IMR-90 (cell line): ENCODE measurements around the gene CNNM2. TPM values are rescaled to one million over a fixed set of nuclear protein-coding genes. Genes with fewer than 3 reads are reported as not detected.

ENCODE experiments used
- ATAC-seq: fragments of 200-7000 bp; cut with Tn5 transposase; 2 replicates; pipeline ENCODE4 v1.9.1; 2020; ENCODE audit warnings: low read depth, mild to moderate bottlenecking, moderate library complexity
- BruUV-seq: library from RNA; stranded (reverse); fragments of 400-500 nt; replicated peaks from 2 replicates; lab custom pipeline; 2021; lab: Mats Ljungman, UMichigan
- CTCF ChIA-PET: fragments of 300-600 bp; formaldehyde crosslinking; extraction: SDS; loops from one replicate; lab custom pipeline; 2021; ENCODE audit warnings: antibody characterized with exemption; lab: Yijun Ruan, JAX
- POLR2A ChIA-PET: fragments of 300-600 bp; sonication (Branson Sonifier 250); formaldehyde crosslinking; loops from one replicate; lab custom pipeline; 2022; ENCODE audit warnings: antibody characterized with exemption; ENCODE audit not compliant: unreplicated experiment; lab: Charles Lee
- DNase-seq: peaks from one replicate; pipeline ENCODE4 v3.0.0; 2013
- H2AFZ ChIP-seq: replicated peaks from 2 replicates; pipeline ENCODE3; 2013; ENCODE audit warnings: low read length, mild to moderate bottlenecking; ENCODE audit not compliant: poor library complexity
- H2AK5ac ChIP-seq: 2 replicates; pipeline ENCODE4 v1.6.1; 2013; ENCODE audit warnings: low read depth, low read length, inconsistent platforms
- H2AK9ac ChIP-seq: replicated peaks from 2 replicates; pipeline ENCODE3; 2013; ENCODE audit warnings: mild to moderate bottlenecking, low read depth, low read length, moderate library complexity; ENCODE audit not compliant: poor library complexity
- H2BK120ac ChIP-seq: 2 replicates; pipeline ENCODE4 v1.6.1; 2013; ENCODE audit warnings: low read depth, low read length, inconsistent platforms
- H2BK15ac ChIP-seq: 3 replicates; pipeline ENCODE4 v1.6.1; 2013; ENCODE audit warnings: low read depth, low read length, inconsistent platforms
- H2BK20ac ChIP-seq: 2 replicates; pipeline ENCODE4 v1.6.1; 2013; ENCODE audit warnings: low read depth, mild to moderate bottlenecking, inconsistent platforms, low read length, moderate library complexity
- H2BK5ac ChIP-seq: 2 replicates; pipeline ENCODE4 v1.6.1; 2013; ENCODE audit warnings: mild to moderate bottlenecking, low read depth, low read length, inconsistent platforms; ENCODE audit not compliant: poor library complexity, severe bottlenecking
- H3K14ac ChIP-seq: replicated peaks from 2 replicates; pipeline ENCODE4 v1.6.1; 2013; ENCODE audit warnings: low read depth, low read length, inconsistent platforms
- H3K18ac ChIP-seq: 2 replicates; pipeline ENCODE4 v1.6.1; 2013; ENCODE audit warnings: low read depth, low read length, control low read depth
- H3K23ac ChIP-seq: 2 replicates; pipeline ENCODE4 v1.6.1; 2013; ENCODE audit warnings: low read depth, low read length, inconsistent platforms
- H3K27ac ChIP-seq: 2 replicates; pipeline ENCODE4 v1.5.1; 2013; ENCODE audit warnings: mild to moderate bottlenecking, control low read depth, low read length; ENCODE audit not compliant: insufficient read depth
- H3K27me3 ChIP-seq: 2 replicates; pipeline ENCODE4 v1.6.1; 2013; ENCODE audit warnings: low read length; ENCODE audit not compliant: control insufficient read depth, insufficient read depth
- H3K36me3 ChIP-seq: 2 replicates; pipeline ENCODE4 v1.6.1; 2013; ENCODE audit warnings: low read length, mixed read lengths; ENCODE audit not compliant: control insufficient read depth, insufficient read depth
- H3K4ac ChIP-seq: 2 replicates; pipeline ENCODE4 v1.6.1; 2013; ENCODE audit warnings: low read depth, low read length, inconsistent platforms
- H3K4me1 ChIP-seq: 2 replicates; pipeline ENCODE4 v1.6.1; 2013; ENCODE audit warnings: low read length, mixed read lengths; ENCODE audit not compliant: control insufficient read depth, insufficient read depth
- H3K4me2 ChIP-seq: 2 replicates; pipeline ENCODE4 v1.6.1; 2013; ENCODE audit warnings: low read depth, mild to moderate bottlenecking, control low read depth, low read length, moderate library complexity
- H3K4me3 ChIP-seq: 2 replicates; pipeline ENCODE4 v1.5.1; 2013; ENCODE audit warnings: low read depth, mild to moderate bottlenecking, control low read depth, low read length, moderate library complexity; ENCODE audit not compliant: insufficient read depth
- H3K56ac ChIP-seq: 2 replicates; pipeline ENCODE4 v1.6.1; 2013; ENCODE audit warnings: low read length, inconsistent platforms; ENCODE audit not compliant: insufficient read depth; ENCODE audit errors: extremely low read depth
- H3K79me1 ChIP-seq, 2 experiments: 2 replicates each; pipeline ENCODE4 v1.6.1; 2013; ENCODE audit warnings: low read length in 2 of 2, inconsistent platforms in 1 of 2, low read depth in 1 of 2
- H3K9ac ChIP-seq: 2 replicates; pipeline ENCODE4 v1.6.1; 2013; ENCODE audit warnings: low read depth, low read length, control low read depth
- H3K9me1 ChIP-seq: 2 replicates; pipeline ENCODE4 v1.6.1; 2013; ENCODE audit warnings: low read length, inconsistent platforms; ENCODE audit not compliant: insufficient read depth
- H3K9me3 ChIP-seq: 2 replicates; pipeline ENCODE4 v1.6.1; 2013; ENCODE audit warnings: low read length; ENCODE audit not compliant: control insufficient read depth, insufficient read depth
- H4K20me1 ChIP-seq: 2 replicates; pipeline ENCODE4 v1.6.1; 2013; ENCODE audit warnings: low read length, inconsistent platforms; ENCODE audit not compliant: insufficient read depth
- H4K5ac ChIP-seq: 2 replicates; pipeline ENCODE4 v1.6.1; 2013; ENCODE audit warnings: mild to moderate bottlenecking, low read depth, low read length, control low read depth
- H4K8ac ChIP-seq, 2 experiments: 2 replicates each; pipeline ENCODE4 v1.6.1; 2013; ENCODE audit warnings: low read depth in 2 of 2, low read length in 2 of 2, control low read depth in 1 of 2, inconsistent platforms in 1 of 2
- H4K91ac ChIP-seq: 2 replicates; pipeline ENCODE4 v1.6.1; 2013; ENCODE audit warnings: low read depth, low read length, inconsistent platforms; ENCODE audit not compliant: insufficient read depth
- CHD1 ChIP-seq: IDR thresholded peaks from 2 replicates; pipeline ENCODE4 v1.6.1; 2012; ENCODE audit warnings: low read depth, low read length, improper control_type of control experiment
- ELK1 ChIP-seq: fragments of 150-350 bp; IDR thresholded peaks from 2 replicates; pipeline ENCODE4 v1.6.1; 2016; ENCODE audit warnings: low read depth, mild to moderate bottlenecking, low read length, moderate library complexity, borderline replicate concordance
- MXI1 ChIP-seq: IDR thresholded peaks from 2 replicates; pipeline ENCODE4 v1.6.1; 2012; ENCODE audit warnings: low read depth, mild to moderate bottlenecking, low read length, moderate library complexity, borderline replicate concordance
- RCOR1 ChIP-seq: IDR thresholded peaks from 2 replicates; pipeline ENCODE4 v1.6.1; 2012; ENCODE audit warnings: mild to moderate bottlenecking, low read length, improper control_type of control experiment; ENCODE audit not compliant: insufficient replicate concordance
- SMC3 ChIP-seq: fragments of 150-350 bp; IDR thresholded peaks from 2 replicates; pipeline ENCODE4 v1.6.1; 2016; ENCODE audit warnings: low read depth, mild to moderate bottlenecking, antibody characterized with exemption, low read length, moderate library complexity
- WGBS, 2 experiments: methylation state at CpG; one replicate each; pipeline versions ENCODE4 v1.1.5 to v1.1.7; 2013; ENCODE audit warnings: missing lambda C conversion rate in 2 of 2; ENCODE audit not compliant: insufficient read length in 1 of 2; ENCODE audit errors: extremely low coverage in 2 of 2; 5-methylcytosine and 5-hydroxymethylcytosine counted together
- dilution Hi-C: fragments of 300-500 bp; cut with HindIII; formaldehyde crosslinking; loops from one replicate; pipeline ENCODE4 v1.14.3; 2018; ENCODE audit warnings: low sequenced_read_pairs; ENCODE audit not compliant: unreplicated experiment
- in situ Hi-C: fragments of 300-500 bp; cut with MboI; formaldehyde crosslinking; loops from 3 replicates; pipeline ENCODE4 v1.14.3; 2019; ENCODE audit warnings: low sequenced_read_pairs, inconsistent platforms, mixed read lengths
- intact Hi-C: fragments of 100-400 bp; cut with micrococcal nuclease; formaldehyde crosslinking; loops from 2 replicates; pipeline ENCODE4 v1.10.0; 2022
- polyA plus RNA-seq, 3 experiments: library from polyadenylated mRNA; depleted of rRNA; stranded (reverse); fragments of >200 nt; gene quantifications; 2 replicates each; pipeline ENCODE4 v1.2.3, GENCODE V29; 2012; ENCODE audit warnings: low replicate concordance in 1 of 3
- total RNA-seq: library from RNA; depleted of rRNA; stranded (reverse); fragments of >200 nt; gene quantifications from 2 replicates; pipeline ENCODE4 v1.2.3, GENCODE V29; 2012

Gene CNNM2
- total and polyA plus RNA-seq, 2 of the 4 experiments (the other 2 are of a cell fraction) = 4.7 to 5.6 TPM

- Histone ChIP-seq H3K56ac (no peak overlapping the region), H3K36me3 (no peaks in the 10 kb centered on the region), H3K4me3 (no peak overlapping the region), H4K5ac (no peak overlapping the region), H3K4ac (no peak overlapping the region), H2AFZ (no peak overlapping the region), H3K9me1 (peaks cover 9% of the 10 kb centered on the region; the same call in 1 of the 2 replicates), H2AK9ac (no peak overlapping the region), H3K4me1 (peaks cover 5% of the 10 kb centered on the region), H4K8ac (no peak overlapping the region), H3K23ac (no peak overlapping the region), H3K9ac (no peak overlapping the region), H3K27me3 (no peaks in the 10 kb centered on the region), H2BK120ac (no peak overlapping the region), H2BK5ac (no peak overlapping the region), H2AK5ac (no peak overlapping the region), H2BK15ac (no peak overlapping the region), H4K20me1 (peaks cover 12% of the 10 kb centered on the region), H3K4me2 (no peak overlapping the region), H3K27ac (no peak overlapping the region), H3K79me1 (peaks cover 13 to 57% of the 10 kb centered on the region in 2 experiments), H2BK20ac (no peak overlapping the region), H3K18ac (no peak overlapping the region), H4K91ac (no peak overlapping the region), H3K14ac (no peak overlapping the region), H3K9me3 (no peaks in the 10 kb centered on the region)
- in situ Hi-C loops (no loop called here), dilution Hi-C loops (no loop called here), intact Hi-C loops (no loop called here)
- ATAC-seq = no peak
- DNase-seq = no peak
- POLR2A ChIA-PET = no interaction called here
- 96% methylated on average over 3 of the region's 4 CpGs; no CpG with 5 or more reads in 1 of the 2 experiments for WGBS, 2 experiments
- CTCF ChIA-PET = no interaction called here
- TF ChIP-seq MXI1 (no peak), RCOR1 (no peak), ELK1 (no peak), CHD1 (no peak), SMC3 (no peak)
- no TSS peak for BruUV-seq
These were observed 30.1 kb downstream of the CNNM2 start for GRCh38 chr10:102948176-102948575.
